ENCODE results near the gene SYT12. TPM values are rescaled to one million over a fixed set of nuclear protein-coding genes. Genes with fewer than 3 reads are reported as not detected.

Gene SYT12
- total RNA-seq, 1 experiment from 2014 or later, result 4.3 TPM

DNA sequence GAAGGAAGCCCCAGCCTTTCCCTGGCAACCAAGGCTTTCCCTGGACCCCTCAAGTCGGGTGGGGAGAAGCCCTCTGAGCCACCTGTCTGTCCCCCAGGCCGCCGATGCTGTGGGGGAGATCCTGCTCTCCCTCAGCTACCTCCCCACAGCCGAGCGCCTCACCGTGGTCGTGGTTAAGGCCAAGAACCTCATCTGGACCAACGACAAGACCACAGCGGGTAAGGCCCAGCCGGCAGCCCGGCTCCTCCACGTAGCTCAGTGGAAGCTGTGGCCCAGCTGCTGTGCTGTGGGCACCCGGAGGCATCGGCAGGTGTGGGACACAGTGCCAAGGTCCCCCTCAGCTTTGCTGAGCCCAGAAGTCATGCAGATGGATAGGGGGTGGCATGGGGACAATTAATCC, 21.6 kb downstream of the SYT12 start:
- Histone ChIP-seq H3K4me3 (replicated peaks in 1 of 2; ENCODE audit: low read depth in 1 of 2, low read length in 2 of 2) (no peak overlapping the region), H3K27me3 (ENCODE audit: insufficient read depth, low read length) (no peaks in the 10 kb centered on the region), H3K4me1 (ENCODE audit: control insufficient read depth in 1 of 2, insufficient read depth in 2 of 2, low read length in 2 of 2) (peaks cover 0 to 18% of the 10 kb centered on the region in 2 experiments; a peak in 2 of 4 replicates), H3K79me2 (ENCODE audit: insufficient read depth, low read length) (no peaks in the 10 kb centered on the region), H3K4me2 (ENCODE audit: low read length) (peak overlapping the region; percentile 61; the same call in 1 of the 2 replicates), H3K36me3 (ENCODE audit: control insufficient read depth in 1 of 2, insufficient read depth in 2 of 2, low read length in 2 of 2) (no peaks in the 10 kb centered on the region), H3K9ac (ENCODE audit: low read length) (no peak overlapping the region), H3K9me2 (ENCODE audit: insufficient read depth) (no peaks in the 10 kb centered on the region), H4K20me1 (ENCODE audit: insufficient read depth) (no peaks in the 10 kb centered on the region), H2AFZ (ENCODE audit: low read depth, low read length, poor library complexity, severe bottlenecking) (no peak overlapping the region), H3K9me3 (ENCODE audit: control insufficient read depth in 1 of 2, insufficient read depth in 1 of 2, low read depth in 1 of 2, low read length in 2 of 2) (no peaks in the 10 kb centered on the region), H3K27ac (ENCODE audit: low read depth, low read length) (no peak overlapping the region)
- TF ChIP-seq ZNF274 (IDR thresholded peaks at IDR 0.05; ENCODE audit: low read depth, low read length) (no peak), ELF1 (IDR thresholded peaks at IDR 0.05; ENCODE audit: borderline replicate concordance, low read depth) (no peak), TCF7L2 (IDR thresholded peaks at IDR 0.05; ENCODE audit: borderline replicate concordance, extremely low read depth, insufficient read depth, insufficient read length) (no peak), POLR2A (IDR thresholded peaks at IDR 0.05; ENCODE audit: borderline replicate concordance, extremely low read depth, insufficient read depth, insufficient read length) (no peak), SP1 (IDR thresholded peaks at IDR 0.05; ENCODE audit: low read depth) (no peak), FOSL1 (IDR thresholded peaks at IDR 0.05; ENCODE audit: low read depth) (no peak), ZFX (IDR thresholded peaks at IDR 0.05) (no peak), RAD21 (IDR thresholded peaks at IDR 0.05; ENCODE audit: low read depth) (no peak), EGR1 (IDR thresholded peaks at IDR 0.05; ENCODE audit: low read depth) (no peak)
- TF ChIP-seq, protein P1, sequence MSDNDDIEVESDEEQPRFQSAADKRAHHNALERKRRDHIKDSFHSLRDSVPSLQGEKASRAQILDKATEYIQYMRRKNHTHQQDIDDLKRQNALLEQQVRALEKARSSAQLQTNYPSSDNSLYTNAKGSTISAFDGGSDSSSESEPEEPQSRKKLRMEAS (IDR thresholded peaks at IDR 0.05), result no peak
- TF ChIP-seq, protein P2, sequence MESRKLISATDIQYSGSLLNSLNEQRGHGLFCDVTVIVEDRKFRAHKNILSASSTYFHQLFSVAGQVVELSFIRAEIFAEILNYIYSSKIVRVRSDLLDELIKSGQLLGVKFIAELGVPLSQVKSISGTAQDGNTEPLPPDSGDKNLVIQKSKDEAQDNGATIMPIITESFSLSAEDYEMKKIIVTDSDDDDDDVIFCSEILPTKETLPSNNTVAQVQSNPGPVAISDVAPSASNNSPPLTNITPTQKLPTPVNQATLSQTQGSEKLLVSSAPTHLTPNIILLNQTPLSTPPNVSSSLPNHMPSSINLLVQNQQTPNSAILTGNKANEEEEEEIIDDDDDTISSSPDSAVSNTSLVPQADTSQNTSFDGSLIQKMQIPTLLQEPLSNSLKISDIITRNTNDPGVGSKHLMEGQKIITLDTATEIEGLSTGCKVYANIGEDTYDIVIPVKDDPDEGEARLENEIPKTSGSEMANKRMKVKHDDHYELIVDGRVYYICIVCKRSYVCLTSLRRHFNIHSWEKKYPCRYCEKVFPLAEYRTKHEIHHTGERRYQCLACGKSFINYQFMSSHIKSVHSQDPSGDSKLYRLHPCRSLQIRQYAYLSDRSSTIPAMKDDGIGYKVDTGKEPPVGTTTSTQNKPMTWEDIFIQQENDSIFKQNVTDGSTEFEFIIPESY (IDR thresholded peaks at IDR 0.05; ENCODE audit: extremely low read depth, insufficient replicate concordance, low read length), result no peak
- TF ChIP-seq, protein P3, sequence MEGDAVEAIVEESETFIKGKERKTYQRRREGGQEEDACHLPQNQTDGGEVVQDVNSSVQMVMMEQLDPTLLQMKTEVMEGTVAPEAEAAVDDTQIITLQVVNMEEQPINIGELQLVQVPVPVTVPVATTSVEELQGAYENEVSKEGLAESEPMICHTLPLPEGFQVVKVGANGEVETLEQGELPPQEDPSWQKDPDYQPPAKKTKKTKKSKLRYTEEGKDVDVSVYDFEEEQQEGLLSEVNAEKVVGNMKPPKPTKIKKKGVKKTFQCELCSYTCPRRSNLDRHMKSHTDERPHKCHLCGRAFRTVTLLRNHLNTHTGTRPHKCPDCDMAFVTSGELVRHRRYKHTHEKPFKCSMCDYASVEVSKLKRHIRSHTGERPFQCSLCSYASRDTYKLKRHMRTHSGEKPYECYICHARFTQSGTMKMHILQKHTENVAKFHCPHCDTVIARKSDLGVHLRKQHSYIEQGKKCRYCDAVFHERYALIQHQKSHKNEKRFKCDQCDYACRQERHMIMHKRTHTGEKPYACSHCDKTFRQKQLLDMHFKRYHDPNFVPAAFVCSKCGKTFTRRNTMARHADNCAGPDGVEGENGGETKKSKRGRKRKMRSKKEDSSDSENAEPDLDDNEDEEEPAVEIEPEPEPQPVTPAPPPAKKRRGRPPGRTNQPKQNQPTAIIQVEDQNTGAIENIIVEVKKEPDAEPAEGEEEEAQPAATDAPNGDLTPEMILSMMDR (IDR thresholded peaks at IDR 0.05 in 2 of 3, conservative IDR thresholded peaks at IDR 0.05 in 1 of 3; ENCODE audit: borderline replicate concordance in 1 of 3, insufficient read depth in 1 of 3, low read depth in 2 of 3, low read length in 2 of 3), result no peak
- no peak for DNase-seq (ENCODE audit: low read depth, low spot score)
- intact Hi-C loops (cut with micrococcal nuclease), result no loop called here
- ATAC-seq, result no peak
- POLR2A ChIA-PET, result no interaction called here
- no TSS peak for BruUV-seq (replicated peaks)
- RAD21 ChIA-PET (ENCODE audit: low non-redundant PET in 1 of 2, low total read pairs in 2 of 2, uncharacterized antibody in 2 of 2, unreplicated experiment in 2 of 2), result no interaction called here
- CTCF ChIA-PET, result no interaction called here
